GM10266 (cell line): ENCODE measurements around the gene KCNN4.

Experiments used
- DNase-seq: peaks from one replicate; pipeline ENCODE4 v3.0.0; 2012; ENCODE audit errors: extremely low spot score
- TF ChIP-seq, protein P1 (sequence below): IDR thresholded peaks from 2 replicates; pipeline ENCODE4 v1.5.1; 2012; ENCODE audit warnings: mild to moderate bottlenecking, low read depth; ENCODE audit not compliant: control insufficient read depth, insufficient read depth; ENCODE audit errors: missing control alignments

The KCNN4 gene

DNA sequence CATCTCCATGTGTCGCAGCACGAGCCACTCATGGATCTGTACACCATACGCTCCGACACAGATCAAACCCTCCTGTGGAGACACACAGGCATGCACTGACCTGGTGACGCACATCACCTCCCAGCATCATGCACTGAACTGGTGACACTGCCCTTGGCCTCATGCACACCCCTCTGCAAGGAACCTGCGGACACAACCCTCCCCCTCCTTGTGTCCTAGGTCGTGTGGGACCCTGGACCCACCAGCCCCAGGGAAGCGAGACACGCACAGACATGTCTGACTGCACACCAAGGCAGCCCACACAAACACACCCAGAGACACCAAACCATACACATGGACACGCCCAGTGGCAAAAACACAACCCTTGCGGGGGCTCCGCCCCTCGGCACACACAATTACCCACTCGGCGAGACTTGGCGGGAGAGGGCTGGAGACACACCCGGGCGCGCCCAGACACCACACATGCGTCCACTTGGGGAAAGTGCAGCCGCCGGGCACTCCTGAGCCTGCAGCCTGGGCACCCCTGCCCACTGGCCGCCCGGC lies 2.0 kb upstream of the KCNN4 start:
- TF ChIP-seq, protein P1, sequence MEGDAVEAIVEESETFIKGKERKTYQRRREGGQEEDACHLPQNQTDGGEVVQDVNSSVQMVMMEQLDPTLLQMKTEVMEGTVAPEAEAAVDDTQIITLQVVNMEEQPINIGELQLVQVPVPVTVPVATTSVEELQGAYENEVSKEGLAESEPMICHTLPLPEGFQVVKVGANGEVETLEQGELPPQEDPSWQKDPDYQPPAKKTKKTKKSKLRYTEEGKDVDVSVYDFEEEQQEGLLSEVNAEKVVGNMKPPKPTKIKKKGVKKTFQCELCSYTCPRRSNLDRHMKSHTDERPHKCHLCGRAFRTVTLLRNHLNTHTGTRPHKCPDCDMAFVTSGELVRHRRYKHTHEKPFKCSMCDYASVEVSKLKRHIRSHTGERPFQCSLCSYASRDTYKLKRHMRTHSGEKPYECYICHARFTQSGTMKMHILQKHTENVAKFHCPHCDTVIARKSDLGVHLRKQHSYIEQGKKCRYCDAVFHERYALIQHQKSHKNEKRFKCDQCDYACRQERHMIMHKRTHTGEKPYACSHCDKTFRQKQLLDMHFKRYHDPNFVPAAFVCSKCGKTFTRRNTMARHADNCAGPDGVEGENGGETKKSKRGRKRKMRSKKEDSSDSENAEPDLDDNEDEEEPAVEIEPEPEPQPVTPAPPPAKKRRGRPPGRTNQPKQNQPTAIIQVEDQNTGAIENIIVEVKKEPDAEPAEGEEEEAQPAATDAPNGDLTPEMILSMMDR = no peak
- no peak for DNase-seq

DNA sequence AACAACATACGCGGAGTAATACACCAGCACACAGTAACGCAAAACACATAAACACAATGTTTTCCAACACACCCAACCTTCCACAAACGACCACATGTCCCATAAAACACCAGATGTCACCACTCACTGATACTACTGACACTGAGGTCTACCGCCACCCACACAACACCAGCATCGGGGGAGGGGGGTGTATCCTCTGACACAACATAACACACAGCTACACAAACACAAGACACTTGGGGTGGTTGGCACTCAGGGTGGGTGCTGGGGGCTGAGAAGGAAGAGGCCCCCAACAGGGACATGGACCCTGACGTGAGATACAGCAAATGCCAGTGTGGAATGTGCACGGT lies 1.5 kb upstream of the KCNN4 start:
- TF ChIP-seq, protein P1 = no peak
- DNase-seq = no peak

DNA sequence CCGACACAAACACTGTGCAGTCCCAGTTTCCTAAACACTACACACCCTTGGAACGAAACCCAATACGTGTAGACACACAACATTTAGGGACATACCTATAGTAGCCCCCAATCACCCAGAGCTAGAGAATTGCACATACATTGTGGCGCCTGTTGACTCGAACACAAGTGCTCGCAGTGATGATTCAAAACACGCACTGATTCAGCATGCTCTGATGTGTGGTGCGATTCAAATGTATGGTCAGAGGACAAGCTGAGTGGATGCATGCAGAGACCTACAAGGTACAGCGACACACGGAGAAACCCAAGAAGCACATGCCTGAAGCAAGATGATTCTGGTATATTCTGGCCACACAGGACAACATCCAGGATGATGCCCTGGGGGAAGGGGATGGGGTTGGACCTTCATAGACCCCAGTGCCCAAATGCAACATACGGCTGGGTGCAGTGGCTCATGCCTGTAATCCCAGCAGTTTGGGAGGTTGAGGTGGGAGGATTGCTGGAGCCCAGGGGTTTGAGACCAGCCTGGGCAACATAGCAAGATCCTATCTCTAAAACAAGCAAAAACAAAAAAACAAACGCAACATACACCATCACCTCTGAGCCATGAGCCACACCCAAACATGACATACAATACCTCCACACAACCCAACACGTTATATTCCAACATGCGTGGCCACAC lies 997 bp upstream of the KCNN4 start:
- DNase-seq = no peak
- TF ChIP-seq, protein P1 = no peak

DNA sequence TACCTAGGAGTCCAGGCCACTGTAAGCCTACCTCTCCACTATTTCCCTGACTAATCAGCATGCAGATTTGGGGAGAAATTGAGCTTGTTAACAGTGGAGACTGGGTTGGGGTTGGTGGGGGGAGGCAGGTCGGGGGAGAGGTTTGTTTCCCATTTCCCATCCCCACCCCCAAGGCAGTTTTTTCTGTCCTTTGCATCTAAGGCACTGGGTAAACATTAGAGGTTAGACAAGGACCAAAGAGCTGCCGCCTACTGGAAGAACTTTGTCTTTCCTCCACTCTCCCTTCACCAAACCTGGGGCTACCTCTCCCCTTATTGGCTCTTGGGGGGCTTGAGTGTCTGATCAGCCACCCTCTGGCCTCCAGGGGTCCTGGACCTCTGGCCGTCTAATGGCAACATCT lies 953 bp downstream of the KCNN4 start:
- TF ChIP-seq, protein P1 = peak; percentile 59
- peak; percentile 81 for DNase-seq

DNA sequence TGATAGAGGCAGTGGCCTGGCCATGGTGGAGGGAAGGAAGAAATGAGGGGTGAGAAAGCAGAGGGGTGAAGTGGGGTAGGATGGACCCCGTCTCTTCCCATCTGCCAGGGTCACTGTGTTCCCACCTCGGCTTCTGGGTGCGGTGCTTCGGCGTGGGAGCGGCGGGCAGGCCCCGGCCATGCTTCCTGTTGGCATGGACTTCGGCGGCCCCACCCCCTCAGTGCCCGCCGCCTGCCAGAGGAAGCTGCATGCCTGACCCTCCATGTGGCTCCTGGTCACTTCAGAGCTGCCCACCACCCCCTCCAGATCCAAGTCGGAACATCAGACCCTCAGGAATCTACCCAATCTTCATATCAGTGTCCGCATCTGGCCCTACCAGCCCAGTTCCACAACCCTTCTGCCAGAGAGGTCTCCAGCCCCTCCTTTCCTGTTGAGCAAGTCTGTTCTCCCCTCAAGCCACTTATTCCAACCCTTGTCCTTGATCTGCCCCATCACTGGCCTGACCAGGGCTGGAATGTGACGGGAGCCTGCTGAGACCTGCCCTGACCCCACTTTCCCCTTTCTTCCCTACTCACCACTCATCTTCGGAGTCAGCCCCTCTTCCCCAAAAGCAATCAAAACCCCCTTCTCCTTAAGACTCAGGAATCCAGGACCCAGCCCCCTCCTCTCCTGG lies 1.5 kb downstream of the KCNN4 start:
- TF ChIP-seq, protein P1 = no peak
- no peak for DNase-seq

DNA sequence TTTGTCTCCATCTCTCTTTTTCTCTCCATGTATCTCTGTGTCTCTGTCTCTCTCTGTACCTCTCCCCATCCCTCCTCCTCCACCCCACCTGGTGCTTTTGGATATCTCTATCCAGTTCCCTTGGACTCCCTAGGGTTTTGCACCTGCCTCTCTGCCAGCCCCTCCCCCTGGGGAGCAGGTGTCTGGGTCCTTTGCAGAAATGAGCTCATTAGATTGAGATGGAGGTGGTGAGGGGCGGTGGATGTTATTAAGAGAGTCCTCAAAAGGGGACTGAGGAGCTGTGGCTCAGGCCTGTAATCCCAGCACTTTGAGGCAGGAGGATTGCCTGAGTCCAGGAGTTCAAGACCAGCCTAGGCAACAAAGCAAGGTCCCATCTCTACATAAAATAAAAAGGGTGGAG lies 2.1 kb downstream of the KCNN4 start:
- no peak for DNase-seq
- TF ChIP-seq, protein P1 = no peak

DNA sequence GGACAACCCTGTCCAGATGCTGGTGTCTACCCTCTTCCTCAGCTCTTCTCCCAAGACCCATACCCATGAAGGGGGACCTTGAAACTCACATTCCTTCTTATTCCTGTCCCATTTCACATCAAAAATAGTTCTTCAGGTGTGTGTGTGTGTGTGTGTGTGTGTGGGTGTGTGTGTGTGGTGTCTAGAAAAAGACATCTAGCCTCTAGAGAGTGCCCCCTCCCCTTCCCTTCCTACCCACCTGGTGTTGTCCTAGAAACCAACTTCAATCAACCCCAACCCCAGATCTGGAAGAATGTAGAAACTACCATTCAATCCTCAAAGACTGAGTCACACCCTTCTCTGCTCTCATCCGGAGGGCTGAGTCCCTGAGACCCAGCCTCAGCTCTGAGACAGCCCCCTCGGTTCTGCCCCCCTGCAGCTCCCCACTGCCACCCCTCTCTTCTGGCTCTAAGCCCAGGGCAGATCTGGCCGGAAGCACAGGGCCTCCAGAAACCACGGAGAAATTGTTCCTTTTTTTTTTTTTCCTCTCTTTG lies 3.5 kb downstream of the KCNN4 start:
- peak; percentile 61 for DNase-seq
- TF ChIP-seq, protein P1 = no peak
